Skeletal muscle cell (primary cell): ENCODE results near the gene GOLGA6A.
"Not testable (repeated sequence)": the region's sequence is repeated elsewhere in the genome, so short reads cannot be mapped to it uniquely, and the experiment has no call there.

Experiments used
- DNase-seq: peaks from one replicate; pipeline ENCODE4 v3.0.0-alpha.2; 2010; ENCODE audit warnings: low read depth
- H3K4me3 ChIP-seq: 2 replicates; pipeline ENCODE4 v1.5.1; 2011; ENCODE audit warnings: low read depth, mild to moderate bottlenecking, control low read depth, low read length, moderate library complexity

Gene GOLGA6A

DNA sequence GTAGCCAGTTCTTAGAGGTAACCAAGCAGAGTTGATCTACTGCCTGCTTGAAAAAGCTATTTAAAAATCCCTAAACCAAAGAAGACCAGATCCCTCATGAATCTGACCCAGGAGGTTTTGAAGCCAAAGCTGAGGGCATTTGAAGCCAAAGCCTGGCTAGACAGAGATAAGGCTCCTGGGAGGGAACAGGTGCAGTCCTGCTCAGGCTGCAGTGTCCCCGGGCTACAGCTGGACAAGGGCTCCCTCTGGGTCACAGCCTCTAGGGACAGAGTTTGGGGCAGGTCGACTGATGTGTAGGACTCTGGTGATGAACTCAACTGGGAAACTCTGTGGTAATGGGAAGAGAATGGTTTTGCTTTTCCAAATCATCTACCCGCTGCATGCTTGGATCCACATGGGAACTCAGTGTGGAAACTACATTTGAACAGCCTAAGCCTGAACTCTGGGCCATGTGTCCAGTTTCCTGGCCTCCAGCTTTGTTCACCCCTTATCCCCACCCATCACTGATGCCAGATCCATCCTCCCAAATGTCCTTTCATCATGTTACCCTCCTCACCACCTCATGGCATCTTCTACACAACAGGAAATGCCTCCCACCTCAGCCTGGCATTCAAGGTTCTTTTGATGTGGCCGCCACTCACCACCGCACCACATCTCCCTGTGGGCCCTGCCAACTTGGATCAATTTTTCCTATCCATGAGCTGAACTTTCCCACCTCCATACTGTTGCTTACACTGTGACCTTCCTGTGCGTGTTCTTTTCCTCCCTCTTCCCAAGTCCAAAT, 23.1 kb downstream of the GOLGA6A start:
- not testable (repeated sequence) for H3K4me3 ChIP-seq, DNase-seq

DNA sequence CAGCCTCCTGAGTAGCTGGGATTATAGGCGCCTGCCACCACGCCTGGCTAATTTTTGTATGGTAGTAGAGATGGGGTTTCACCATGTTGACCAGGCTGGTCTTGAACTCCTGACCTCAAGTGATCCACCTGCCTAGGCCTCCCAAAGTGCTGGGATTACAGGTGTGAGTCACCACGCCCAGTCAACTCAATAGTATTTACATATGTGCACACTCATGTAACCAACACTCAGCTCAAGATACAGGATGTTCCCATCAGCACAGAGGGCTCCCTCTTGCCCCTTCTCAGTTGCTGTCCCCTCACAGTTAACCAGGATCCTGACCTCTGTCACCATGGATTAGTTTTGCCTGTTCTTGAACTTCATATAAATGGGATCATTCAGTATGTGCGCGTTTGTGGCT, 26.0 kb downstream of the GOLGA6A start:
- not testable (repeated sequence) for DNase-seq

DNA sequence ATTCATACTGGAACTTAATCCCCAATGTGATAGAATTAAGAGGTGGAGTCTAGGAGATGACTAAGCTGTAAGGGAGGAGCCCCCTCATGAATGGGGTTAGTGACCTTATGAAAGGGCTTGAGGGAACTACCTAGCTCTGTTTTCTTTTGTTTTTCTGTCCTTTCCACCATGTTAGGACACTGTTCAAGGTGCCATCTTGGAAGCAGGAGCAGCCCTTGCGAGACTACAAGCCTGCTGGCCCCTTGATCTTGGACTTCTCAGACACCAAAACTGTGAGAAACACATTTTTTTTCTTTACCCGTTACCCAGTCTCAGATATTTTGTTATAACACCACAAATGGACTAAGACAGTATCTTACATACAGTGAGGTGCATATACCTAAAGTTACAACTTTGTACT, 26.5 kb downstream of the GOLGA6A start:
- DNase-seq = no peak
- H3K4me3 ChIP-seq = no peak overlapping the region

More for the DNA sequence above, 26.0 kb downstream of the GOLGA6A start:
- H3K4me3 ChIP-seq = not testable (repeated sequence)

GRCh38 chr15:74053941-74054529, 28.3 kb downstream of the GOLGA6A start:
- no peak overlapping the region for H3K4me3 ChIP-seq
- peak; percentile 64 for DNase-seq

DNA sequence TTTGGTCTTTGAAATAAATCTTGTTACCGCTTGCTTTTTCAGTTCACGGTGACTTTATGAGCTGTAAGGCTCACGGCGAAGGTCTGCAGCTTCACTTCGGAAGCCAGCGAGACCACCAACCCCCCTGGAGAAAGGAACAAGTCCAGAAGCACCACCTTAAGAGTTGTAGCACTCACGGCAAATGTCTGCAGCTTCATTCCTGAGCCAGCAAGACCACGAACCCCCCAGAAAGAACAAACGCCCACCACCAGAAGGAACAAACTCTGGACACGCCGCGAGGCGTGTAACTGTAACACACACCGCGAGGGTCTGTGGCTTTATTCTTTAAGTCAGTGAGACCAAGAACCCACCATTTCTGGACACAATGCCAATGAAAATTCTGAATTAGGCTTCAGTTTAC, 28.8 kb downstream of the GOLGA6A start:
- DNase-seq = no peak
- H3K4me3 ChIP-seq = no peak overlapping the region

DNA sequence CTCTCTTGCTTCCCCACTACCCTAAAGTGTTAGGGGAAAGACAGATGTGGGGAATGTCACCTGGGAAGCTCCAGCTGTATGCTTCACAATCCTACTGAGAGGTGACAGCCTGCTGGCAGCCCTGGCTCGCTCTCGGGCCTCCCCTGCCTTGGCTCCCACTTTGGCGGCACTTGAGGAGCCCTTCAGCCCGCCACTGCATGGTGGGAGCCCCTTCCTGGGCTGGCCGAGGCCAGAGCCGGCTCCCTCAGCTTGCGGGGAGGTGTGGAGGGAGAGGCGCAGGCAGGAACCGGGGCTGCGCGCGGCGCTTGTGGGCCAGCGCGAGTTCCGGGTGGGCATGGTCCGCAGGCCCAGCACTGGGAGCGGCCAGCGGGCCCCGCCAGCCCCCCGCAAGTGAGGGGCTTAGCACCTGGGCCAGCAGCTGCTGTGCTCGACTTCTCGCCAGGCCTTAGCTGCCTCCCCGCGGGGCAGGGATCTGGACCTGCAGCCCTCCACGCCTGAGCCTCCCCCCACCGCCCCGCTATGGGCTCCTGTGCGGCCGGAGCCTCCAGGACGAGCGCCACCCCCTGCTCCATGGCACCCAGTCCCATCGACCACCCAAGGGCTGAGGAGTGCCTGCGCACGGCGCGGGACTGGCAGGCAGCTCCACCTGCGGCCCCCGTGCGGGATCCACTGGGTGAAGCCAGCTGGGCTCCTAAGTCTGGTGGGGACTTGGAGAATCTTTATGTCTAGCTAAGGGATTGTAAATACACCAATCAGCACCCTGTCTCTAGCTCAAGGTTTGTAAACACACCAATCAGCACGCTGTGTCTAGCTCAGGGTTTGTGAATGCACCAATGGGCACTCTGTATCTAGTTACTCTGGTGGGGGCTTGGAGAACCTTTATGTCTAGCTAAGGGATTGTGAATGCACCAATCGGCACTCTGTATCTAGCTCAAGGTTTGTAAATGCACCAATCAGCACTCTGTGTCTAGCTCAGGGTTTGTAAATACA, 29.8 kb downstream of the GOLGA6A start:
- DNase-seq, H3K4me3 ChIP-seq: not testable (repeated sequence)

- DNase-seq = no peak
- H3K4me3 ChIP-seq = no peak overlapping the region
These were observed 31.7 kb downstream of the GOLGA6A start for GRCh38 chr15:74050556-74051234.

DNA sequence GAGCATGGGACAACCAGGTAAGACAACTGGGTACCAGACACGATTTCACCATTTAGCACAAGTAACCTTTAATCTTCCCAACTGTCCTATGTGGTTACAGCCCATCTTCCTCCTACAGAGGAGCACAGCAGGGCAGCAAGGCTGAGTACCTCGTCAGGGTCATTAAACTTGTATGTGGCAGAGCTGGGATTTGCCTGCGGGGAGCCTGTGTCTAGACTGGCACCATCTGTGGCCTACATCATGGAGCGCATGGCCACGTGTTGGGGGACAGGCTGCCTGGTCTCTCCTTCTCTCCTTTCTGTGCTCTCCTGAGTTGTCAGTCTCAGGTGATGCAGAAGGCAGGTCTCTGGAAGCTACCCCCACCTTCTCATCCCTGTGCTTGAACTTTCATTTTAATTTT, 32.2 kb downstream of the GOLGA6A start:
- no peak for DNase-seq

DNA sequence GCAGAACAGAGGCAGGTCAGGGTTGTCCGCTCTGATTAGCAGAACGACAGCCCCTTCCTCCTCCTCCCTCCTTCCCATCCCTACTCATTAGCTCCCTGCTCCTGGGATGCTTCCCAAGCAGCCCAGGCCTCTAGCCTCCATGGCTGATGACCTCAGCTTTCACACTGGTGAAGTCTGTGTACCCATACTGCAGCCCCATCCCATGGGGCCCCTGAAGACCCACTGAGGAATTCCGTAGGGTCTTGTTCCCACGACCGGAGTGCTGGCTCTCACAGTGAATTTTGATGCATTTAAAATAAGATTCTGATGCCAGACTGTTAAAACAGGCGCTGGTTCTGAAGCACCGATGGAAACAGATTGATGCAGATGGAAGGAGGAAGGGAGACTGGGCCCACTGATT, 36.1 kb downstream of the GOLGA6A start:
- H3K4me3 ChIP-seq = no peak overlapping the region
- no peak for DNase-seq

More for the DNA sequence above, 32.2 kb downstream of the GOLGA6A start:
- no peak overlapping the region for H3K4me3 ChIP-seq

DNA sequence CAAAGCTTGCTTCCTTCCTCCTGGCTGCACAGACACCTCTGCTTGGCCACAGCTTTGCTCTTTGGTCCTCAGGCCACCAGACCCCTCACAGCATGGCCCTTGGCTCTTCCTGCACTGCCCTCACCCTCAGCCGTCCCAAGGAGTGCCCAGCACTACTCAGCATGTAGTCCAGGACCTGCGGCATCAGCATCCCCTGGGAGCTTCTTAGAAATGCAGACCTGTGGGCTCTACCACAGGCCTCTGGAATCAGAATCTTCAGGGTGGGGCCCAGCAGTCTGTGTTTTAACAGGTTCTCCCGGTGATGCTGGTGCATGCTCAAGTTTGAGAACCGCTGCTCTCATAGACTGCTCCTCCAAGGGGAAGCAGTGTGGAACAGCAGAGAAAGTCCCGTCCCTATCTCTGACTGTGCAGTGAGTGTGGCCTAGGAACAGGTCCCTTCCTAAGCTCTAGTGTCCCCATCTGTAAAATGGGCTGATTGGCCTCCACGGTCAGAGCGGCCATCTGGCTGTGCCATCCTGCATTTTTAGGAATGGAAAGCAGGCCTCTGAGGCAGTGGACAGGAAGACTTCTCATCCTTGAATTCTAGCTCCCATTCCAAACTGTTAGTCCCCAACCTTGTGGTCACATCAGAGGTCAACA, 36.6 kb downstream of the GOLGA6A start:
- H3K4me3 ChIP-seq = no peak overlapping the region
- no peak for DNase-seq

DNA sequence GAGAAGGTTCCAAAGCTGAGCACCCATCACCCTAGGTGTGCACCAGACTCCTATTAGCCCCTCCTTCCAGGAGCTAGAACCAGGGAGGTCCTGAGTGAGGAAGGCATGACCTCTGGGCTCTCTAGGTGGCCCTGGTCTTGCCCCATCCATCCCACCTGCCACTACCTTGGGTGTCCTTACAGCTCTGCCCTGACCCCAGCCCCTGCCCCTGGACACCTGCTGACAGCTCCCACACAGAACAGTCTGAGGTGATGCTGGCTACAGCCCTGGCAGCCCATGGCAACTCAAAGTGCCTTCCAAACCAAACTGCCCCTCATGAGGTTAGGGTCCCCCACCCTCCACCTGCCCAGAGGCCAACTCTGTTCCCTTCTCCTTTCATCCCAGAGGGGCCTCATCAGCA, 37.2 kb downstream of the GOLGA6A start:
- DNase-seq = no peak
- no peak overlapping the region for H3K4me3 ChIP-seq

GRCh38 chr15:74044267-74045110, 37.9 kb downstream of the GOLGA6A start:
- no peak overlapping the region for H3K4me3 ChIP-seq
- DNase-seq = no peak

GRCh38 chr15:74043425-74044266, 38.7 kb downstream of the GOLGA6A start:
- no peak overlapping the region for H3K4me3 ChIP-seq
- no peak for DNase-seq

- DNase-seq = no peak
These were observed 39.5 kb downstream of the GOLGA6A start for GRCh38 chr15:74042603-74043424.

DNA sequence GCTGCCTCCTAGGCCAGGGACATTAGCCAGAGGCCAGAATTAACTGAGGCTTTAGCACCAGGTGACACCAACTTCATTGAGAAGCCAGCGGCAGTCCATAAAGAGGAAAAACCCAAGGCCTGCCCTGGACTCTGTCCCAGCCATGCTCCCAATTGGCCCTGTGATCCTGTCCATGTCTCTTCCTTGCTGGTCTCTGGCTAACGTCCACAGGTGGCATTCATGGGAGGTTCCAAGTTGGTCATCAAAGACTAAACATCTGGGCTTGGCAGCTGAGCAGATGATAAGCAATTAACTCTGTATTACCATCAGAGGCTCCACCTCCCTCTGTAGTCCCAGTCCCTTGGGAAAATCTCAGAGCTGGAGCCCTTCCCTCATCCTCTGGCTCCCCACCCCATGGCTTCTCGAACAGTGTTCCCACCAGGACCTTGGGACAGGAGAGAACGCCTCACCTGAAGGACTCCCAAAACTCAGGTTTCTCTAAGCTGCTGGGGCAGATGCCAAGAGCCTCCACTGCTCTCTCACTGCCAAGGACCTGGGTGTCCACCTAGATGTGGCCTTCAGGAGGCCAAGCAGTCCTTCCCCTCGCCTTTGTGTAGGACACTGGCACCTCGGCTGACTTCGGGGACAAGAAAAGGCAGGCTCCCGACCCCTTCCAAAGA, 40.4 kb downstream of the GOLGA6A start:
- H3K4me3 ChIP-seq = no peak overlapping the region
- DNase-seq = no peak

More at GRCh38 chr15:74042603-74043424, 39.5 kb downstream of the GOLGA6A start:
- no peak overlapping the region for H3K4me3 ChIP-seq

GRCh38 chr15:74041311-74041756, 41.0 kb downstream of the GOLGA6A start:
- H3K4me3 ChIP-seq = no peak overlapping the region
- no peak for DNase-seq
